Stimulated activated CD4-positive, alpha-beta T cell treated with anti-CD3 and anti-CD28 coated beads, TNF-alpha, amount 100 ng/mL, for 4 hours (primary cell): Measurements from ENCODE around the gene DLG3.
"Not testable (repeated sequence)": the region's sequence is repeated elsewhere in the genome, so short reads cannot be mapped to it uniquely, and the experiment has no call there.

ENCODE experiments used
- DNase-seq, 3 experiments: peaks; one replicate each; pipeline ENCODE4 v3.0.0-alpha.2; 2020; ENCODE audit warnings: low read depth in 3 of 3

DLG3 gene

DNA sequence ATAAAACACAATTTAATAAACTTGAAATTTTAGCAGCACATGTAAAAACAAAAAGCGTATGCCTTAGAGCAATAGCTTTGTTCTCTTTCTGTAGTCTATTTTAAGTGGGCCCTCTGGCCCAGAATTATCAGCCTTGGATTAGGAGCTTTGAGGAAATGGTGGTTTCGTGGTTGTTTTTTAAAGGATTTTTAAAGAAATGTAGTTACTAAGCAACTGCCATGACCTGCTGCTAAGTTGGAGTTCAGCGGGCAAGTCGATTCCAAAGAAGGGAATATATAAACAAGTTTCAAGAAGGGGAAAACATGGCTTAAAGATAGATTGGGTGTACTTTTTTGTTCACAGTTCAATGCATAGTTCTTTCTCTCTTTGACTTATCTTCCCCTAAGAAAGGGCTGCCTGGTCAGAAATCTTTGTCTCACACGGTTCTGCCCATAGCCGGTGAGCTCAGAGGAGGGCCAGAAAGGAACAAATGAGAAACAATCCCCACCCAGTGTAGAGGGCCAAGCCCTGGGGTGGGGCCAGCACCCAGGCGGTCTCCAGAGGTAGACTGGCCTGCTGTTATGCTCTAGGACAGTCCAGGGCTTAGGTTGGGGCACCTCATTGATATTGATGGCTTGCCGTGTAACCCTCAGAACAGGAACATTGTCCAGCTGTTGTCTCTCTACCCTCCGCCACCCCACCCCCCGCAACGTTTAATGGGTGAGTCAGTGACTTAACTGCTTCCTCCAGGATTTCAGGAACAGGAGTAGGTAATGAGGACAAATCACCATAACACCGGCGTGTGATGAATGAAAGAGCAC is 32.5 kb downstream of the DLG3 start:
- DNase-seq: no peak

GRCh38 chrX:70477734-70478075 is 33.1 kb downstream of the DLG3 start:
- DNase-seq: no peak

DNA sequence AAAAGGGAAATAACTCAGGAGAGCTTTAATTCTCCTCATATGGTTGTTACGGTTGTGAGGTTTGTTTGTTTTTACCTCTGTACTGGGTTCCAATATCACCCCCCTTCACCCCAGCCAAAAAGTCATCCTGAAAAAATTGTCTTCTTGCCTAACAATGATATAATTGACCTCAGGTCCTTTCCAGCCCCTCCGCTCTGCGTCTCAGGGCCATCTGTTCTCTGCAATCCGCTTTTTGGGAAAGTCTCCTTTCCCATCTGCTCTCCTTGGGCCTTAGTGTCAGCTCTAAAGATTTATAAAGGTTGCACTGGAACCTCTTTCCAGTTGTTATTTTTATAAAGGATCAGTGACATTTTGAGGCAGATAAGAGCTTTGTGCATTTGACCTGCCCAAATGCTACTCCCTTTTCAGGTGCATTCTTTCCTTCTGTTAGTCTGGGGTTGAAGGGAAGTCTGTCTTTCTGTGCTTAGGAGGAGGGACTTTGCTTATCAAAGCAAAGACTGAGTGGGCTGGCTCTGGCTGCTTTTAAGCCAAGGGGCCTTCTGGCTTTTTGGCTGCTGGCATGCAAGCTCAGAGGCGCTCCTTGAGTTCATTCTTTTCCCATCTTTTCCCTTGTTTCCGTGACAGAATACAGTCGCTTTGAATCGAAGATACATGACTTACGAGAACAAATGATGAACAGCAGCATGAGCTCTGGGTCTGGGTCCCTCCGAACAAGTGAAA is 34.1 kb downstream of the DLG3 start:
- DNase-seq: no peak

GRCh38 chrX:70479247-70479921 is 34.7 kb downstream of the DLG3 start:
- DNase-seq: no peak

DNA sequence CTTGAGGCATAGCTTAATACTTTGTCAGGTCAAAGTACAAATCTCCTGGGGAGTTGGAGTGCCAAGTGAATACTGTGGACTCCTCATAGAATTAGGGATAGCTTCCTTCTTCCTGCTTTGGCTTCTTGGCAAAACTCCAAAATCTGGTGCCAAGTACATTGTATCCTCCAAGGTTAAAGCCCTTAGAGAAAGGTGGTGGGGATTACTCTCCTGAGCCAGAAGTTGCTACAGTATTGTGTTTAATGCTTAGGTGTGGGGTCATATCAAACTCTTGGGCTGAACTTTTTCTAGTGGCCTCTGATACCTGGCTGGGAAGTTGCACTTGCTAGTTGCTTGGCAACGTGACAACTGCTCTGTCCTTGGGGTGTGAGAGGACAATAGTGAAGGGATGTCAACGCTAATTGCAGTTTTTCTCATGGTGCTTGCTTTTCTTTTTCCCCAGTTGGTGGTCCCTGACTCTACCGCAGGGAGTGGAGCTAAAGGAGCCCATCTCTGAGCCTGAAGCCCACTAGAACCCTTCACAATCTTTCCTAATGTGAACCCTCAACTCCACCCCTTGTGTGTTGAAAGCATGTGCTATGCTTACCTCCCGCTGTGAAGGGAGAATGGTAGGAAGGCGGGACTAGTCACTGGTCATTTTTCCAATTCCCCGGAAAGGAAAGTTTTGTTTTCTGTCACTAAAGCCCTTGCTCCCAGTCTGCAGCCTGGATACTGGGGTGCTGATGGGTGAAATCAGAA is 35.5 kb downstream of the DLG3 start:
- no peak for DNase-seq

DNA sequence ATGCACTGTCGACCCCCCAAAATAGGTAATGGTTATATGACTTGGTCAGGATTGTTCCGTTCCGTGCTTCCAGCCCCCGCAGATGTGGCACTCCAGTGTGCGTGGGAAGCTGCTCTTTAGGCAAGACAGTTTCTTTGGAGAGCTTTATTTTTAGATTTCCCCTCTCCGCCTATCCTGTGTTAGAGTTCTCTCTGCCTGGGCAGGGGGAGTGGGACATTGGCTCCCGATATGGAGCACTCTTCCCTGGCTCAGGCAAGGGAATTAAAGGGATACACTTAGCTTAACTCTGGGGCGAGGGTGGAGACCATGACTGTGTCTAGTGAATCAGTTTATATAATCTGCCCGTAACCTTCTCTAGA is 36.0 kb downstream of the DLG3 start:
- DNase-seq: no peak

- no peak for DNase-seq
Measured at GRCh38 chrX:70481471-70482270, 37.0 kb downstream of the DLG3 start.

GRCh38 chrX:70482300-70482699 is 37.7 kb downstream of the DLG3 start:
- no peak for DNase-seq

DNA sequence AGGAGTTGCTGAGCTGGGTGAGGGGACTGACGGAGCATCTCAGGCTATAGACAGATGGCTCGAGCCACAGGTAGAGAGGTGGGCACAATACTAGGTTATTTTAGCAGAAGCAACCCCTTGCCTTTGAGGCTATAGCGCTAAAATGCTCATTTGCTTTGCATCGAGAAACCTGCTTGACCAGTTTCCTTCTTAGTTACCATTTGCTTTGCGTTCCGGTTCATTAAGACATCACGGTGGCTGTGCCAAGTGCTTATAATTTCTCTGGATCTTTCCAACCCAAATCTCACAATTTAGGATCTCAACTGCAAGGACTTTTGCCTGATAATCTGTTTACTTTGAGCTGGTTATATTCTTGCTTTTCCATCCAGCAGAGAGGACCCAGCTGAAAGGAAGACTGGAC is 40.8 kb downstream of the DLG3 start:
- DNase-seq: no peak

GRCh38 chrX:70488856-70489255 is 44.2 kb downstream of the DLG3 start:
- no peak for DNase-seq

DNA sequence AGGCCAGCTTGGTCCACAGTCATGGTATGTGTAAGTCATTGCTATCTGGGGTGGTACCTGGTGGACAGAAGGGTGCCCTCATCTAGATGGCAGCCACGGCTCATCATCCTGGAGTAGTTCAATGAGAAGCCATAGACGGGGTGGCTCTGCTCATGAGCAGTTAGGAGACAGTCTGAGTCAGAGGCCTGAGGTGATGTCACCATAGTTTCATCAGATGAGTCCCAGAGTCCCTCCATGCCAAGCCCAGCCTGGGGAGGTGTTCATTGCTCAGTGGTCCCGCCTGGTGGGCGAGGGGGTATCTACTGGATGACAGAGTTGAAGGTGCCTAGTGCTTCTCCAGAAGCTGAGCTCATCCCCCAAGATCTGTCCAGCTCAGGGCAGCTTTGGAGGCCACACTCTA is 49.8 kb downstream of the DLG3 start:
- DNase-seq: no peak

DNA sequence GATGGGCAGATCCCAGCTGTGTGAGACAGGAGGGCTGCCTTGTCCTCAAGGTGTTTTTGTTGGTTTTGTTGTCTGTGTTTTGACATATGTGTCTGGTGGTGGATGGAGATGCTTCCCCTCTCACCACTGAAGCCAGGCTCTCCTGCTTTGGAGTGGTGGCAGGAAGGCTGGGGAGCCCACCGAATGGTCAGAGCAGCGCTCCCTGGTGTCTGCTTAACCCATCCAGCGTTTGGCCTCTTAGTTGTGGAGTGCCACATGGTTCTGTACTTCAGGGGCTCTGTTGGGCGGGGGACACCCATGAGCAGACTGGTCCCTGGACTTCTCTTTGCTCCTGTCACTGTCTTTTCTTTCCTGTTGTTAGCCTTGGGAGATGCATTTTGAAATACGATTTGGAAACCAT is 51.9 kb downstream of the DLG3 start:
- no peak for DNase-seq

DNA sequence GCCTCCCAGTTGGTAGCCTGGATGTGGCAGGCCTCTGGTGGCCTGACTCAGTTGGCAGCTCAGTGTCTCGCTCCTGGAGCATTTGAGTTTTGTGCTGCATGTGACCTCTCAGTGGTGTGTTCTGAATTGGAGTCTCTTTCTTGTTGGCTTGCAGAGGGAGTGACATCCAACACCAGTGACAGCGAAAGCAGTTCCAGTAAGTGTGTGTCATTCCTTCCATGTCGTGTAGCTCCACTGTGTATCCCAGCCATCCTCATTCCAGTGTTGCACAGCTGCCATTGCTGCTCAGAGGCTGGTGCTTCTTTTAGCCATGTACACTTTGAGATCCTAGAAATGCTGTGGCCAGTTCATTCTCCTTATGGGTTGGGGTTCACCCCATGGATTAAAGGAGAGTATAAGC is 52.4 kb downstream of the DLG3 start:
- DNase-seq: no peak

GRCh38 chrX:70498129-70498528 is 53.5 kb downstream of the DLG3 start:
- DNase-seq: no peak

GRCh38 chrX:70500826-70501225 is 56.2 kb downstream of the DLG3 start:
- DNase-seq: no peak

DNA sequence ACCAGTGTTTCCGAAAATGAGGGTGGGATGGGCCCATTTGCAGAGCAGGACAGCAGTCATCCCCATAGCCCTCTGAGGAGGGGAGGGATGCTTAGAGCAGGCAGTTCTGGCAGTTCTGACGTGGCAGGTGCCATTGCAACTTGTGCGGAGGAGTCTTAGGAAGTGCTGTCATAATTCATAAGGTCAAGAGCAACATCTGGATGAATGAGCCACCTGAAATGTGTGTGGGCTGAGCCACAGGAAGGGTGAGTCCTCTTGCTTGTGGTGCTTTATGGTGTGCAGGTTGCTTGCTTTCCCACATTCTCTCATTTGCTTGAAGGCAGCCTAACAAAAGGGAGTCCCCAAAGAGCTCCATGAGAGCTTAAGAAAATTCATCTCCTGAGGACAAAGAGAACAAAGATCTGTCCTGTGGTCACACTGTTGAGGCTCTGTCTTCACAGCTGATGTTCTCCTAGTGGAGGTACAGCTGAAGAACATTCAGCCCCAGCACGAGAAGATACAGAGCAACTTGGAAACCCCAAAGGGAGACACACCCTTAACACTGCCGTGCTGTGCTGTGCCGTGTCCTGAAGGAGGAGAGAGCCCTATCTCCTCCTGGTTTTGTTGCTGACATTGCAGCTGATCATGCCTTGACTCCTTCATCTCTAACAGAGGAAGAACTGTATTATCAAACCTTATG is 60.3 kb downstream of the DLG3 start:
- DNase-seq: no peak

GRCh38 chrX:70505451-70505841 is 60.8 kb downstream of the DLG3 start:
- no peak for DNase-seq

- no peak for DNase-seq
Measured at GRCh38 chrX:70508296-70508911, 63.8 kb downstream of the DLG3 start.

GRCh38 chrX:70509078-70509477 is 64.4 kb downstream of the DLG3 start:
- no peak for DNase-seq

DNA sequence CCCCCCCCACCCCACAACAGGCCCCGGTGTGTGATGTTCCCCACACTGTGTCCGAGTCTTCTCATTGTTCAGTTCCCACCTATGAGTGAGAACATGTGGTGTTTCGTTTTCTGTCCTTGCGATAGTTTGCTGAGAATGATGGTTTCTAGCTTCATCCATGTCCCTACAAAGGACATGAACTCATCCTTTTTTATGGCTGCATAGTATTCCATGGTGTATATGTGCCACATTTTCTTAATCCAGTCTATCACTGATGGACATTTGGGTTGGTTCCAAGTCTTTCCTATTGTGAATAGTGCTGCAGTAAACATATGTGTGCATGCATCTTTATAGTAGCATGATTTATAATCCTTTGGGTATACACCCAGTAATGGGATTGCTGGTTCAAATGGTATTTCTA is 70.6 kb downstream of the DLG3 start:
- not testable (repeated sequence) for DNase-seq
